Head of caudate nucleus (tissue), 42 donors: ENCODE results near the gene DAPK3.
A peak's percentile ranks its signal among the peaks of the same experiment; 100 is the strongest.
"Not testable (repeated sequence)": the region's sequence is repeated elsewhere in the genome, so short reads cannot be mapped to it uniquely, and the experiment has no call there.

Experiments
- DNase-seq, 42 donors: peaks; one replicate each; pipeline versions ENCODE4 v3.0.0 to v3.0.0-alpha.2; 2020 to 2021; ENCODE audit warnings: mixed read lengths in 7 of 42
- intact Hi-C: fragments of 100-400 bp; cut with DNase I; formaldehyde crosslinking; loops from one replicate; pipeline ENCODE4 v1.15.0; 2022

DAPK3 gene

GRCh38 chr19:4007836-4008539 is 37.1 kb upstream of the DAPK3 start:
- peak in 3 of 42 donors; percentile 30 to 48 (median 31) for DNase-seq
- intact Hi-C loops: loop anchor here (2.0 to 5.0 kb wide), 2 partner anchors 57 to 114 kb away; partner anchors contain the start of gene MAP2K2

GRCh38 chr19:4007021-4007835 is 36.3 kb upstream of the DAPK3 start, which contains the start of gene PIAS4:
Gene PIAS4 (plus strand): TSS chr19:4007736. CDS start chr19:4007761, 25 bp downstream.
- intact Hi-C loops: loop anchor here (2.0 to 5.0 kb wide), 2 partner anchors 58 to 115 kb away; partner anchors contain the start of gene MAP2K2

GRCh38 chr19:4005436-4005835 is 34.5 kb upstream of the DAPK3 start:
- intact Hi-C loops: loop anchor here (5.0 kb wide), 1 partner anchor 117 kb away; the partner anchor contains the start of gene MAP2K2
- DNase-seq: not testable (repeated sequence)

More at GRCh38 chr19:4007021-4007835, 36.3 kb upstream of the DAPK3 start, which contains the start of gene PIAS4:
- peak; percentile 88 to 98 (median 95) for DNase-seq

- DNase-seq, intact Hi-C loops: not testable (repeated sequence)
Observed at GRCh38 chr19:4000798-4001197, 29.9 kb upstream of the DAPK3 start.

- DNase-seq, intact Hi-C loops: not testable (repeated sequence)
Observed at GRCh38 chr19:3998667-3999412, 27.9 kb upstream of the DAPK3 start.

- intact Hi-C loops: no loop called here
- no peak for DNase-seq
Observed at GRCh38 chr19:3995607-3996006, 24.7 kb upstream of the DAPK3 start.

GRCh38 chr19:3990815-3991117 is 19.9 kb upstream of the DAPK3 start:
- DNase-seq: no peak
- intact Hi-C loops: no loop called here

GRCh38 chr19:3987619-3988371 is 16.9 kb upstream of the DAPK3 start:
- peak; percentile 75 to 95 (median 88) for DNase-seq
- intact Hi-C loops: loop anchor here (5.0 kb wide), 2 partner anchors 80 to 195 kb away; partner anchors contain the start of genes ANKRD24, SIRT6 and ZBTB7A

GRCh38 chr19:3986260-3987041 is 15.6 kb upstream of the DAPK3 start:
- peak; percentile 45 to 87 (median 72) for DNase-seq
- intact Hi-C loops: loop anchor here (5.0 kb wide), 2 partner anchors 81 to 196 kb away; partner anchors contain the start of genes ANKRD24, SIRT6 and ZBTB7A

- intact Hi-C loops: loop anchor here (5.0 kb wide), 2 partner anchors 82 to 197 kb away; partner anchors contain the start of genes ANKRD24, SIRT6 and ZBTB7A
- no peak for DNase-seq
Observed at GRCh38 chr19:3985643-3986259, 14.9 kb upstream of the DAPK3 start.

- intact Hi-C loops: loop anchor here (5.0 kb wide), 2 partner anchors 82 to 197 kb away; partner anchors contain the start of genes ANKRD24, SIRT6 and ZBTB7A
- peak; percentile 76 to 96 (median 89) for DNase-seq
Observed at GRCh38 chr19:3984908-3985642, 14.2 kb upstream of the DAPK3 start, which contains the start of gene EEF2. Gene EEF2 (minus strand): TSS chr19:3985463. CDS start chr19:3985380, 83 bp downstream.

GRCh38 chr19:3984584-3984907 is 13.6 kb upstream of the DAPK3 start:
- intact Hi-C loops: no loop called here
- DNase-seq: no peak

GRCh38 chr19:3983936-3984583 is 13.2 kb upstream of the DAPK3 start:
- intact Hi-C loops: no loop called here
- DNase-seq: peak in 1 of 42 donors; percentile 36

- intact Hi-C loops: no loop called here
- DNase-seq: no peak
Observed at GRCh38 chr19:3983542-3983914, 12.6 kb upstream of the DAPK3 start.

GRCh38 chr19:3982701-3983541 is 12.0 kb upstream of the DAPK3 start:
- intact Hi-C loops: no loop called here
- peak in 2 of 42 donors; percentile 46 to 73 for DNase-seq
